OCI-LY7 (cell line): ENCODE results near the gene FSIP1. TPM values are rescaled to one million over a fixed set of nuclear protein-coding genes. Genes with fewer than 3 reads are reported as not detected.

ENCODE experiments used
- BruUV-seq: library from RNA; stranded (reverse); fragments of 400-500 nt; replicated peaks from 2 replicates; lab custom pipeline; 2021; lab: Mats Ljungman, UMichigan
- CTCF ChIA-PET: fragments of 300-600 bp; sonication (Branson Sonifier 250); formaldehyde crosslinking; loops from one replicate; lab custom pipeline; 2022; ENCODE audit warnings: antibody characterized with exemption; ENCODE audit not compliant: unreplicated experiment; lab: Charles Lee
- POLR2A ChIA-PET: fragments of 300-600 bp; sonication (Branson Sonifier 250); formaldehyde crosslinking; loops from one replicate; lab custom pipeline; 2022; ENCODE audit warnings: antibody characterized with exemption; lab: Charles Lee
- DNase-seq: peaks from one replicate; pipeline ENCODE4 v3.0.0-alpha.2; 2015; ENCODE audit warnings: low spot score
- H2AFZ ChIP-seq: fragments of 200-600 bp; sonication (generic), shearing (Covaris generic); 2 replicates; pipeline ENCODE4 v1.6.1; 2014; ENCODE audit warnings: mild to moderate bottlenecking, antibody characterized with exemption, low read length, moderate library complexity
- H3K27ac ChIP-seq: fragments of 200-600 bp; sonication (generic); 2 replicates; pipeline ENCODE4 v1.5.1; 2014; ENCODE audit warnings: mixed run types, low read depth, mild to moderate bottlenecking, moderate library complexity, low read length, inconsistent platforms; ENCODE audit not compliant: poor library complexity, severe bottlenecking
- H3K36me3 ChIP-seq: fragments of 200-600 bp; sonication (generic); 2 replicates; pipeline ENCODE4 v1.6.1; 2014; ENCODE audit warnings: mild to moderate bottlenecking, antibody characterized with exemption, low read length, moderate library complexity, mixed read lengths; ENCODE audit not compliant: insufficient read depth
- H3K4me1 ChIP-seq: fragments of 200-600 bp; sonication (generic); 2 replicates; pipeline ENCODE4 v1.5.1; 2014; ENCODE audit warnings: mild to moderate bottlenecking, low read length; ENCODE audit not compliant: insufficient read depth, poor library complexity, severe bottlenecking
- H3K4me2 ChIP-seq: fragments of 200-600 bp; sonication (generic); 2 replicates; pipeline ENCODE4 v1.6.1; 2014; ENCODE audit warnings: mild to moderate bottlenecking, low read length
- H3K4me3 ChIP-seq: fragments of 200-600 bp; sonication (generic); 2 replicates; pipeline ENCODE4 v1.5.1; 2014; ENCODE audit warnings: mild to moderate bottlenecking, low read depth, low read length; ENCODE audit not compliant: poor library complexity, severe bottlenecking
- H3K79me2 ChIP-seq: fragments of 200-600 bp; sonication (generic); 2 replicates; pipeline ENCODE4 v1.6.1; 2016; ENCODE audit warnings: low read depth, mild to moderate bottlenecking, low read length, moderate library complexity, mixed read lengths; ENCODE audit not compliant: insufficient read depth
- H3K9me2 ChIP-seq: fragments of 200-600 bp; sonication (generic); 2 replicates; pipeline ENCODE4 v1.6.1; 2016; ENCODE audit warnings: mild to moderate bottlenecking, low read length, mixed read lengths; ENCODE audit not compliant: insufficient read depth
- H3K9me3 ChIP-seq: fragments of 200-600 bp; sonication (generic); 2 replicates; pipeline ENCODE4 v1.6.1; 2014; ENCODE audit warnings: mild to moderate bottlenecking, mixed run types, low read length, mixed read lengths
- H4K20me1 ChIP-seq: fragments of 200-600 bp; sonication (generic); 2 replicates; pipeline ENCODE4 v1.6.1; 2014; ENCODE audit warnings: mild to moderate bottlenecking, antibody characterized with exemption, low read length, moderate library complexity, mixed read lengths; ENCODE audit not compliant: insufficient read depth
- EZH2phosphoT487 ChIP-seq: fragments of 200-600 bp; sonication (generic); IDR thresholded peaks from 2 replicates; pipeline ENCODE4 v1.6.1; 2018; ENCODE audit warnings: low read depth, borderline replicate concordance, mild to moderate bottlenecking, mixed run types, antibody characterized with exemption, low read length, moderate library complexity, mixed read lengths
- intact Hi-C: fragments of 100-400 bp; cut with micrococcal nuclease; formaldehyde crosslinking; loops from one replicate; pipeline ENCODE4 v1.10.0; 2022; ENCODE audit not compliant: unreplicated experiment
- total RNA-seq, 2 experiments: library from RNA; depleted of rRNA in 1 of 2; stranded (reverse); fragments of >200 nt in 1 of 2; shearing (Covaris generic) in 1 of 2; gene quantifications; 2 replicates each; pipeline ENCODE4 v1.2.3, GENCODE V29; 2014 to 2022
- TF ChIP-seq, protein P1 (sequence below): fragments of 200-600 bp; sonication (generic); conservative IDR thresholded peaks from 2 replicates; pipeline ENCODE4 v1.5.1; 2014; ENCODE audit warnings: mild to moderate bottlenecking, antibody characterized with exemption, low read length, moderate library complexity, mixed read lengths

The FSIP1 gene
- total RNA-seq, 2 experiments from 2014 or later = 0.28 to 0.65 TPM

DNA sequence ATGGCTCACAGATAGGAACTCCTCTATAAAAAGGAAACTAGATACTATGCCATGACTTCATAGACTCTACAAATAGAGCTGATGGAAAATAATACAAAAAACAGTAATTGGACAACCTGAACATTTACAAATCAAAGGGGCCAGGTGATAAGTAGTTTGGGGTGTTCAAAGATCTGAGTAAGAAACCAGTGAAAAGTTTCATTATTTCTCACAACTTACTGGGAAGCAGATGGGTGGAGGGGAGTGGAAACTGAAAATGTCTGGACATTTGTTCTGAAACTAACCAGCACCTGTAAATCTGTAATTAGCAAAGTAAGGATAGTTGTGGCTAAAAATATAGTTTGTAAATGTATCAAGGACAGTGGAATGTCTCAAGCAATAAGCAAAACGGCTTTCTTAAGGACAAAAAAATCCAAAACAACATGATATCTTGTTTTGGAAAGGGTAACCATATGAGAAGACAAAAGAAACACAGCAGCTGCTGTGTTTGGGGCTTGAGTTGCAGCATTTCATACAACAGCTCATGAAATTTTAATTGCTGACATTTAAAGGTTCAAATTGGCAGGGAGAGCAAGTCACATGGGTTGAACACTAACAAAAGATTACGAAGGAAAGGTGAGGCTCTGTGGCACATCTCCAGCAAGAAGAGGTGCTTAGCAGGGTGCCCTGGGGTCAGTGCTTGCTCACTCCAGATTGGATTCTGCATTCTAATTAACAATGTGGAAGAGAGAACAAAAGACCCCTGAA is 228.5 kb downstream of the FSIP1 start:
- Histone ChIP-seq H3K27ac (no peak overlapping the region), H3K79me2 (no peaks in the 10 kb centered on the region), H3K4me1 (no peaks in the 10 kb centered on the region), H3K36me3 (no peaks in the 10 kb centered on the region), H3K4me2 (no peak overlapping the region), H3K9me2 (no peaks in the 10 kb centered on the region), H3K4me3 (no peak overlapping the region), H2AFZ (no peak overlapping the region), H4K20me1 (no peaks in the 10 kb centered on the region), H3K9me3 (no peaks in the 10 kb centered on the region)
- no peak for TF ChIP-seq EZH2phosphoT487
- no TSS peak for BruUV-seq
- intact Hi-C loops = no loop called here
- POLR2A ChIA-PET = no interaction called here
- CTCF ChIA-PET = no interaction called here
- DNase-seq = no peak

DNA sequence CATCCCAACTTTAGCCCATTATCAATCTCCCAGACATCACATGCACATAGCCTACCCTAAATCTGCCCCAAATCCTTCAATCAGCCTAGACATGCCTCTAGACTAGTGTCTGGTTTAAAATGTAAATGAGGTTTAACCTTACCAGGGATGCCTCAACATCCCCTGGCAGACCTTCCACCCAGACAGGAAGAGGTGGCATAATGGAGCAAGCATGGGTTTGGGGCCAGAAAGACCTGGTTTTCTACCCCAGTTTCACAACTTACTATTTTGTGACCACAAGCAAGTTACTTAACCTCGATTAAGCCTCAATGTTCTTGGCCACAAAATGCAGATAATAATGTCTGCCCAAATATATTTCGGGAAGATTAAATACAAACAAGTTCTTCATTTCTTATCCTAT is 230.1 kb downstream of the FSIP1 start:
- CTCF ChIA-PET = no interaction called here
- H3K4me1 ChIP-seq = no peaks in the 10 kb centered on the region
- H3K36me3 ChIP-seq = no peaks in the 10 kb centered on the region
- intact Hi-C loops = no loop called here
- no peak overlapping the region for H2AFZ ChIP-seq
- no peaks in the 10 kb centered on the region for H3K9me3 ChIP-seq
- TF ChIP-seq EZH2phosphoT487 = no peak
- TF ChIP-seq, protein P1, sequence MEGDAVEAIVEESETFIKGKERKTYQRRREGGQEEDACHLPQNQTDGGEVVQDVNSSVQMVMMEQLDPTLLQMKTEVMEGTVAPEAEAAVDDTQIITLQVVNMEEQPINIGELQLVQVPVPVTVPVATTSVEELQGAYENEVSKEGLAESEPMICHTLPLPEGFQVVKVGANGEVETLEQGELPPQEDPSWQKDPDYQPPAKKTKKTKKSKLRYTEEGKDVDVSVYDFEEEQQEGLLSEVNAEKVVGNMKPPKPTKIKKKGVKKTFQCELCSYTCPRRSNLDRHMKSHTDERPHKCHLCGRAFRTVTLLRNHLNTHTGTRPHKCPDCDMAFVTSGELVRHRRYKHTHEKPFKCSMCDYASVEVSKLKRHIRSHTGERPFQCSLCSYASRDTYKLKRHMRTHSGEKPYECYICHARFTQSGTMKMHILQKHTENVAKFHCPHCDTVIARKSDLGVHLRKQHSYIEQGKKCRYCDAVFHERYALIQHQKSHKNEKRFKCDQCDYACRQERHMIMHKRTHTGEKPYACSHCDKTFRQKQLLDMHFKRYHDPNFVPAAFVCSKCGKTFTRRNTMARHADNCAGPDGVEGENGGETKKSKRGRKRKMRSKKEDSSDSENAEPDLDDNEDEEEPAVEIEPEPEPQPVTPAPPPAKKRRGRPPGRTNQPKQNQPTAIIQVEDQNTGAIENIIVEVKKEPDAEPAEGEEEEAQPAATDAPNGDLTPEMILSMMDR = no peak
- no peak overlapping the region for H3K4me3 ChIP-seq
- POLR2A ChIA-PET = no interaction called here
- H3K9me2 ChIP-seq = no peaks in the 10 kb centered on the region
- BruUV-seq = no TSS peak
- H4K20me1 ChIP-seq = no peaks in the 10 kb centered on the region
- no peaks in the 10 kb centered on the region for H3K79me2 ChIP-seq
- H3K27ac ChIP-seq = no peak overlapping the region
- H3K4me2 ChIP-seq = no peak overlapping the region
- DNase-seq = no peak

DNA sequence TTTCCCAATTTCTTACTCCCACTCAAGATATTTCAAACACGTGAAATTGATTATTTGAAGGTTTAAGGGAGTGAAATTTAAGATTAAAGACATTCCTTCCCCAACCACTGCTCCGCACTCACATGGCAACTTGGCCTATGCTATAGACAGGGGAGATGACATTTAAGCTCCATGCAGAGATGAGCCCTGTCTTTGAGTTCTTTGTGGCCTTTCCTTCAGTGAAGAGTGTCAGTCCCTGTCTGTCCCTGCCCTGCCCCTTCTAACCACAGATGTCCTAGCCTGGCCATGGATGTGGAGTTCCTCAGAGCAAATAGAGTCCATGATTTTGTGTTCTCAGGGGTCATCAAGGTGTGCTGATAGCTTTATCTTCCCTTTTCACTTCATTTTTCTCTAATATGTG is 231.2 kb downstream of the FSIP1 start:
- no peaks in the 10 kb centered on the region for H4K20me1 ChIP-seq
- intact Hi-C loops = no loop called here
- no peaks in the 10 kb centered on the region for H3K4me1 ChIP-seq
- no peaks in the 10 kb centered on the region for H3K9me3 ChIP-seq
- H3K4me2 ChIP-seq = no peak overlapping the region
- TF ChIP-seq, protein P1 = no peak
- no peak for TF ChIP-seq EZH2phosphoT487
- H3K36me3 ChIP-seq = no peaks in the 10 kb centered on the region
- no peak overlapping the region for H3K27ac ChIP-seq
- H2AFZ ChIP-seq = no peak overlapping the region
- POLR2A ChIA-PET = no interaction called here
- CTCF ChIA-PET = no interaction called here
- no TSS peak for BruUV-seq
- H3K4me3 ChIP-seq = no peak overlapping the region
- H3K9me2 ChIP-seq = no peaks in the 10 kb centered on the region
- H3K79me2 ChIP-seq = no peaks in the 10 kb centered on the region
- no peak for DNase-seq

Other genes starting within 250 kb of the FSIP1 start
- not detected in 2 replicates for gene THBS1, start 201.8 kb downstream of the FSIP1 start, total RNA-seq (2014; rRNA removed; shearing (Covaris generic))
- 0.51 and 1.3 TPM in 2 replicates for gene THBS1, start 201.8 kb downstream of the FSIP1 start, total RNA-seq (2022)
- gene GPR176, start 137.4 kb upstream of the FSIP1 start, total RNA-seq (2014; rRNA removed; shearing (Covaris generic)) = 0.57 TPM in 1 of 2 replicates, not detected in the other
- not detected in 2 replicates for gene GPR176, start 137.4 kb upstream of the FSIP1 start, total RNA-seq (2022)
- gene EIF2AK4, start 151.3 kb upstream of the FSIP1 start, total RNA-seq (2014; rRNA removed; shearing (Covaris generic)) = 6.1 and 10.5 TPM in 2 replicates
- 10.7 and 14.1 TPM in 2 replicates for gene EIF2AK4, start 151.3 kb upstream of the FSIP1 start, total RNA-seq (2022)